ENCODE results near the gene IL20RA.

IL20RA gene

DNA sequence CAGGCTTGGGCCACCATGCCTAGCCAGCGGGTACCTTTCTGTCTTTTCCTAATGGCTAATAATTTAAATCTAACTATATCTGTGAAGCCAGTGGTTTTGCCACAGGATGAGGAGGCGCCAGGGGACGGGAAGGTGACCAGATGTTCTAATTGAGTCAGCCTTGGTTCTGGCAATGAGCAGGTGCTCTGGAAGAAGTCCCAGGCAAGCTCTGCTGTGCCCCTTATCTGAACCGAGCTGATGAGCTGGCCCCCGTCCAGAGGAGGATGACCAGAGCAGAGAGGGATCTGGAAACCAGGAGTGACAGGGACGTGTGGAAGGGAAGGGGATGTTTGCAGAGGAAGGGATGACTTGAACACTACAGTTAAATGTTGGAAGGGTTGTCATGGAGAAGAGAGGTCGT, 75.9 kb downstream of the IL20RA start:
- no peak for DNase-seq
- Histone ChIP-seq H3K9ac (ENCODE audit: low read length) (no peak overlapping the region), H3K9me2 (replicated peaks; ENCODE audit: insufficient read depth, low read length) (no peaks in the 10 kb centered on the region), H3K4me3 (ENCODE audit: low read length) (no peak overlapping the region), H3K9me3 (replicated peaks; ENCODE audit: insufficient read depth, low read length) (no peaks in the 10 kb centered on the region), H2AFZ (ENCODE audit: low read length) (no peak overlapping the region), H4K20me1 (ENCODE audit: insufficient read depth, low read length) (no peaks in the 10 kb centered on the region), H3K27ac (ENCODE audit: low read length) (no peak overlapping the region), H3K4me2 (ENCODE audit: low read depth, low read length) (no peak overlapping the region), H3K27me3 (replicated peaks; ENCODE audit: insufficient read depth, low read length) (no peaks in the 10 kb centered on the region), H3K4me1 (ENCODE audit: low read length) (no peaks in the 10 kb centered on the region), H3K36me3 (replicated peaks; ENCODE audit: insufficient read depth, low read length) (no peaks in the 10 kb centered on the region), H3F3A (ENCODE audit: insufficient read depth, low read length) (no peaks in the 10 kb centered on the region), H3K79me2 (ENCODE audit: low read length) (no peaks in the 10 kb centered on the region)
- TF ChIP-seq EZH2 (optimal IDR thresholded peaks at IDR 0.05; ENCODE audit: low read depth, low read length): no peak
- TF ChIP-seq CTCF (IDR thresholded peaks at IDR 0.05; ENCODE audit: low read length): no peak
- no peak for TF ChIP-seq EZH2phosphoT487 (IDR thresholded peaks at IDR 0.05; ENCODE audit: low read length)

GRCh38 chr6:136967876-136968752, 76.7 kb downstream of the IL20RA start:
- Histone ChIP-seq H3K9ac (ENCODE audit: low read length) (no peak overlapping the region), H3K4me3 (ENCODE audit: low read length) (no peak overlapping the region), H3F3A (ENCODE audit: insufficient read depth, low read length) (no peaks in the 10 kb centered on the region), H3K36me3 (replicated peaks; ENCODE audit: insufficient read depth, low read length) (no peaks in the 10 kb centered on the region), H3K4me1 (ENCODE audit: low read length) (no peaks in the 10 kb centered on the region), H3K27me3 (replicated peaks; ENCODE audit: insufficient read depth, low read length) (no peaks in the 10 kb centered on the region), H3K9me3 (replicated peaks; ENCODE audit: insufficient read depth, low read length) (no peaks in the 10 kb centered on the region), H3K79me2 (ENCODE audit: low read length) (no peaks in the 10 kb centered on the region), H3K4me2 (ENCODE audit: low read depth, low read length) (peak overlapping the region; percentile 26), H3K9me2 (replicated peaks; ENCODE audit: insufficient read depth, low read length) (no peaks in the 10 kb centered on the region), H3K27ac (ENCODE audit: low read length) (no peak overlapping the region), H2AFZ (ENCODE audit: low read length) (peak overlapping the region; percentile 31; the same call in 1 of the 2 replicates), H4K20me1 (ENCODE audit: insufficient read depth, low read length) (no peaks in the 10 kb centered on the region)
- TF ChIP-seq EZH2phosphoT487 (IDR thresholded peaks at IDR 0.05; ENCODE audit: low read length): no peak
- peak; percentile 75 for TF ChIP-seq CTCF (IDR thresholded peaks at IDR 0.05; ENCODE audit: low read length)
- peak; percentile 76 for DNase-seq

GRCh38 chr6:136964398-136964797, 80.4 kb downstream of the IL20RA start:
- H3K4me2 ChIP-seq (ENCODE audit: low read depth, low read length): no peak overlapping the region
- TF ChIP-seq CTCF (IDR thresholded peaks at IDR 0.05; ENCODE audit: low read length) (no peak), EZH2 (optimal IDR thresholded peaks at IDR 0.05; ENCODE audit: low read depth, low read length) (no peak), EZH2phosphoT487 (IDR thresholded peaks at IDR 0.05; ENCODE audit: low read length) (no peak)
- H3K27ac ChIP-seq (ENCODE audit: low read length): no peak overlapping the region

More at GRCh38 chr6:136964398-136964797, 80.4 kb downstream of the IL20RA start:
- DNase-seq: no peak
- Histone ChIP-seq H2AFZ (ENCODE audit: low read length) (no peak overlapping the region), H3K9me3 (replicated peaks; ENCODE audit: insufficient read depth, low read length) (no peaks in the 10 kb centered on the region), H3F3A (ENCODE audit: insufficient read depth, low read length) (no peaks in the 10 kb centered on the region), H3K27me3 (replicated peaks; ENCODE audit: insufficient read depth, low read length) (no peaks in the 10 kb centered on the region), H3K79me2 (ENCODE audit: low read length) (no peaks in the 10 kb centered on the region), H3K9me2 (replicated peaks; ENCODE audit: insufficient read depth, low read length) (no peaks in the 10 kb centered on the region), H3K4me1 (ENCODE audit: low read length) (no peaks in the 10 kb centered on the region), H3K9ac (ENCODE audit: low read length) (no peak overlapping the region), H4K20me1 (ENCODE audit: insufficient read depth, low read length) (no peaks in the 10 kb centered on the region), H3K4me3 (ENCODE audit: low read length) (no peak overlapping the region), H3K36me3 (replicated peaks; ENCODE audit: insufficient read depth, low read length) (no peaks in the 10 kb centered on the region)

Measured in MM.1S (cell line).